GM23248 (cell line): ENCODE data around the gene TIPIN.

Experiments used
- EZH2 ChIP-seq: fragments of 200-600 bp; sonication (generic); IDR thresholded peaks from 2 replicates; pipeline ENCODE4 v1.6.1; 2018; ENCODE audit warnings: antibody characterized with exemption, mild to moderate bottlenecking; ENCODE audit not compliant: insufficient read depth, poor library complexity, severe bottlenecking
- EZH2phosphoT487 ChIP-seq: fragments of 200-600 bp; sonication (generic); IDR thresholded peaks from 2 replicates; pipeline ENCODE4 v1.6.1; 2018; ENCODE audit warnings: antibody characterized with exemption, moderate library complexity, mild to moderate bottlenecking, low read depth; ENCODE audit not compliant: insufficient read depth

DNA sequence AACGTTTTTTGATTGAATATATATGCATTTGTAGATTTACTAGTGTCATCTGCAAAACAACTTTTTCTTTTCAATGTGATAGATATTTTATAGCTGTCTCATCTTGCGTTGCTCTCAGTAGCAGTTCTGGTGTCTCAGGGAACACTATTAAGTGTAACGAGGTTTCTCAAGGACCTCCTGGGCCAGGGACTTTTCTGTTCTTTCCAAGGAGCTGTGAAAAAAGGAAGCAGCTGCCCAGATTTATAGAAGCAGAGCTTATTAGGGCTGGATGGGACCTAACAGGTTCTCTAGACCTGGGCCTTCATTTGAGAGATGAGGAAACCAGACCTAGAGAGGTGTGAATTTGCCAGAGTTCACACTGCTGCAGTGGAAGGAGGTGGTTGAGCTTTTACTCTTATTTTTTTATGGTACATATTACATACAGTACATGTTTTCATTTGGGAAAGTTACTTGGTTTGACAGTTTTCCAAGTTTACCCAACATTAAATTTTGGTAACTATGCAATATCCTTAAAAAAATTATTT, 46.3 kb upstream of the TIPIN start:
- TF ChIP-seq EZH2 (no peak), EZH2phosphoT487 (no peak)
